ENCODE data around the gene ACSM4.
"Not testable (repeated sequence)": the region's sequence is repeated elsewhere in the genome, so short reads cannot be mapped to it uniquely, and the experiment has no call there.

The ACSM4 gene, protein sequence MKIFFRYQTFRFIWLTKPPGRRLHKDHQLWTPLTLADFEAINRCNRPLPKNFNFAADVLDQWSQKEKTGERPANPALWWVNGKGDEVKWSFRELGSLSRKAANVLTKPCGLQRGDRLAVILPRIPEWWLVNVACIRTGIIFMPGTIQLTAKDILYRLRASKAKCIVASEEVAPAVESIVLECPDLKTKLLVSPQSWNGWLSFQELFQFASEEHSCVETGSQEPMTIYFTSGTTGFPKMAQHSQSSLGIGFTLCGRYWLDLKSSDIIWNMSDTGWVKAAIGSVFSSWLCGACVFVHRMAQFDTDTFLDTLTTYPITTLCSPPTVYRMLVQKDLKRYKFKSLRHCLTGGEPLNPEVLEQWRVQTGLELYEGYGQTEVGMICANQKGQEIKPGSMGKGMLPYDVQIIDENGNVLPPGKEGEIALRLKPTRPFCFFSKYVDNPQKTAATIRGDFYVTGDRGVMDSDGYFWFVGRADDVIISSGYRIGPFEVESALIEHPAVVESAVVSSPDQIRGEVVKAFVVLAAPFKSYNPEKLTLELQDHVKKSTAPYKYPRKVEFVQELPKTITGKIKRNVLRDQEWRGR

DNA sequence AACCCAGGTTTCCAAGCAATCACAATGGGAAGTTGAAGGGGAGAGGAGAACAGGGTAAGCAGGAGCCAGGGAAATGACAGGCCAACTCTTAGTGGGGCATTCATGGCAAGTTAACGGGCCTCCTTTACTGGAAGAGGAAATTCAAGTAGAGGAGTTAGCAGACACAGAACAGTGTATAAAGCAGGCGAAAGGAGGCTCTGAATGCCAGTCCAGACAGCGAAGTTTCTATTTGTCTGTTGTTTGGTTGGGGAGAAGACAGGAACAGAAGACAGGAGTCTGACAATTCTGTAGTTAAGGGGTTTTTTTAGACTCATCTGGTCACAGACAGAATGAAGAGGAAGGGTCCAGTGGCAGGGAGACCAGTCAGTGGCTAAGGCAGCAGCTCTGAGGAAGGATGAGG lies at the start of gene ACSM4:
TSS of gene ACSM4 (plus strand) at position 301 of the 400 bp plus-strand sequence. CDS start 260 bp downstream, outside the sequence.
- intact Hi-C loops (cut with DNase I), result no loop called here
- no peak for DNase-seq

DNA sequence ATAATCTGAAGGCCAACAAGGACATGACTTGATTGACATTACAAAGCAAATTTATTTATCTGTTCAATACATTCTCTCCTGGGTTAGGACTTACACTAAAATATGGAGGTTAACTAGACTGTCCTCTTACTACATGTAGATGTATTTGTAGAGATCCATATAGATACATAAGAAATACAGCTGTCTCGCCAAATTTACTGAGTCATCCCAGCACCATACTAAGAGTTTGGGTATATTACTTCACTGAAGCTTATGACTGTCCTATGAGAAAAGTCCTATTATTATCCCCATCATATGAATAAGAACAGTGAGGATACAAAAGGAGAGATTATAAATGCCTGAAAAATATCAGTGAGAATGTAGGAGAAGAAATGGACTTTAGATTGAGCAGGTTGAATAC lies 44.8 kb upstream of the ACSM4 start:
- intact Hi-C loops (cut with DNase I), result no loop called here

DNA sequence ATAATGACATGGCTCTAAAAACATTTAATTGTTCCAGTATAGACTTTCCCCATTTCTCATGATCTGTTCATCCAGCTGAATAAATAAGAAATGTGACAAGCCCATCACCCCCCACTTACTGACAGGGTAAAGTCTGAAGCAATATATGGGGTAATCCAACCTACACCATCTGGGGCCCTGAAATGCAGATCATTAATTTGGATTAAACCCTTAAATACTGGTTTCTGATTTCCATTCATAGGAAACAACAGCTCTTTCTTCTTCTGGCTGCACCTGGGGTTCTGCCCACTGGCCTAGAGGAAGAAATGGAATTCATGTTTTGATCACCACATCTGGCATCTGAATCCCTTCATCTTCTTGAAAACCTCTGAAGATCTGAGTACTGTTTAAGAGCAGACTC lies 39.3 kb upstream of the ACSM4 start:
- DNase-seq, result no peak
- intact Hi-C loops (cut with DNase I), result no loop called here

More for the DNA sequence above, 44.8 kb upstream of the ACSM4 start:
- no peak for DNase-seq

DNA sequence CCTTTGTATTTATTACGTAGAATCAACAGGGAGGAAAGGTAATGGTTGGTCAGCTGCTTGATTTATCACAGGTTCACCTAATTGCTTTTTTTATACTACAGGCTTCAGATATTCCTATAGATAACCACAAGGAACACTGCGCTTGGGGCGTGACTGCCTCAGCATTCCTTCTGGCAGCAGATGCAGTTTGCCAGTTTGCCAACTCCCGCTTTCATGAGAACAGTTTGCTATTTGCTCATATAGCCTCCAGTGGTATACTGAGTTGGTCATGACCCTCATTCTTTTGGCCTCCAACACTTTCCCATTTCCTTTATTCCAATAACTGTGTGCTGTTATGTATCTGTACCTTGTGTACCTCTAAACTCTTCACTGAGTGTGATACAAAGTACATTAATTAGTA lies 38.6 kb upstream of the ACSM4 start:
- intact Hi-C loops (cut with DNase I), result no loop called here
- no peak for DNase-seq

DNA sequence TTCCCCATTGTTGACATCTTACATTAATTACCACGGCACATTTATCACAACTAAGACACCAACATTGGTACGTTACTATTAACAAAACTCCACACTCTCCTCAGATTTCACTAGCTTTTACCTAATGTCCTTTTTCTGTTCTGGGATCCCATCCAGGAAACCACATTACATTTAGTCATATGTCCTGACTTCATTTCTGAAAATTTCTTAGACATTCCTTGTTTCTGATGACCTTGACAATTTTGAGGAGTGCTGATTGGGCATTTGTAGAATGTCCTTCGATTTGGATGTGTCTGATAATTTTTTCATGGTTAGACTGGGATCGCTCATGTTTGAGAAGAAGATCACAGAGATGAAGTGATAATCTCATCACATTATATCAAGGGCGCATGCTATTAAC lies 34.6 kb upstream of the ACSM4 start:
- DNase-seq, result no peak
- intact Hi-C loops (cut with DNase I), result no loop called here

DNA sequence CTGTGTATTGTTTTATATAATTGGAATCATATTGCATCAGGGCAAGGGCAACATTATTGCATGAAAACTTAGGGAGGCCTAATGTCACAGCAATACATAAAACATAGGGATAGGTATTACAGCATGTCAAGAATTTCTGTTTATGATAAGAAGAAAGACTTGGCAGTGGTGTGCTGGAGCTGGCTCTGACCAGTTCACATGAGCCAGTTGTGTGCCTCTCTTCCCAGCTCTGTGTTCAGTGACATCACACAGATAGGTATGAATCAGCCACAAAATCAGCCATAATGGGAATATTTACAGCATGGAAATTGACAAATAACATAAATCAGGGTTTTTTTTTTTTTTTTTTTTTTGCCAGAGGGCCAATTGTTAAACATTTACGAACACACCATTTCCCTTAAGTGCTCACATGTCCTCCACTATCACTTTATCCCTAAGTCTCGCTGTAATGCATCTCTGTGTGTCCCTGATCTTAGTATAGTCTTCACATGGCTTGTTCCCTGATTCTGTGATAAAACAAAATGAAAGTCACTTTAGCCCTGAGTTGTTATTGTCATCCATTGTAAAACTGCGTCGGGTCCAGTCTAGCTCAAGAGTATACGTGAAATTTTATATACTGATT lies 31.9 kb upstream of the ACSM4 start:
- intact Hi-C loops (cut with DNase I), result no loop called here
- DNase-seq, result no peak

DNA sequence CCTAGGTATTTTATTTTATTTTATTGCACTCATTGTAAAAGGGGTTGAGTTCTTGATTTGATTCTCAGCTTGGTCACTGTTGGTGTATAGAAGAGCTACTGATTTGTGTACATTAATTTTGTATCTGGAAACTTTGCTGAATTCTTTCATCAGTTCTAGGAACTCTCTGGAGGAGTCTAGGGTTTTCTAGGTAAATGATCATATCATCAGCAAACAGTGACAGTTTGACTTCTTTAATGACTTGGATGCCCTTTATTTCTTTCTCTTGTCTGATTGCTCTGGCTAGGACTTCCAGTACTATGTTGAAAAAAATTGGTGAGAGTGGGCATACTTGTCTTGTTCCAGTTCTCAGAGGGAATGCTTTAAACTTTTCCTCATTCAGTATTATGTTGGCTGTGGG lies 28.4 kb upstream of the ACSM4 start:
- intact Hi-C loops (cut with DNase I); DNase-seq: not testable (repeated sequence)

DNA sequence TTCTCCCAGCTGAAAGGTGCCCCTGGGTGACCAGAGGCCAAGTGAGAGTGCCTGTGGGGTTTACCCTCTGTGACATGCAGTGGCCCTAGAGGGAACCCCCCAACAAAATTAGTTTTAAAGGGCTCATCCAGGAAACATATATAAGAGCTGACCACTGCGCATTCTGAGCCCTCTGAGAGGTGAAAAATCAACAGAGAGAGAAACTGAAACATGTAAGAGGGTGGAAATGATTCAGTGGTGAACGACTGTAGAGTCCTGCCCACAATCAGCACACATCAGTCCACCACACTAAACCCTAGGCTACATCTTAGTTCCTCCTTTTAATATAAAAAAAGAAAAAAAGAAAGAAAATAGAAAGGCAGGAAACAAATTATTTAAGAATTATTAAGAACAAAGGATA lies 21.0 kb upstream of the ACSM4 start:
- intact Hi-C loops (cut with DNase I), result no loop called here
- DNase-seq, result no peak

DNA sequence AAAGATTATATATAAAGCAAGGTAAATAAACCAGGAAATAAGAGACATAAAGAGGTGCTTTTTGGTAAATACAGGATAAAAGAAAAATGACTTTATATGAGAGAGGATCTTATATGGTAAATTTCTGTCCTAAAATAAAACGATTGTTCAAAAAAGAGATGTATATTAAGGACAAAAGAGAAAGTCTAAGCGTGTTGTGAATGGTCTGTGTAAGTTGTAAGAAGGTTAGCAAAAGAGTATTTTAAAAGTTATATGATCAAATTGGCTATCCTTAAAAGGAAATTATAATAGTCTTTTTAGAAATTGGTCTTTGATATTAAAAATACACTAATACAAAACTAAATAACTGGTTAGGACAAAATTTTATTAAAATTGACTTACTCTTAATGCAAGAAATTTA lies 14.1 kb upstream of the ACSM4 start:
- no peak for DNase-seq
- intact Hi-C loops (cut with DNase I), result no loop called here

DNA sequence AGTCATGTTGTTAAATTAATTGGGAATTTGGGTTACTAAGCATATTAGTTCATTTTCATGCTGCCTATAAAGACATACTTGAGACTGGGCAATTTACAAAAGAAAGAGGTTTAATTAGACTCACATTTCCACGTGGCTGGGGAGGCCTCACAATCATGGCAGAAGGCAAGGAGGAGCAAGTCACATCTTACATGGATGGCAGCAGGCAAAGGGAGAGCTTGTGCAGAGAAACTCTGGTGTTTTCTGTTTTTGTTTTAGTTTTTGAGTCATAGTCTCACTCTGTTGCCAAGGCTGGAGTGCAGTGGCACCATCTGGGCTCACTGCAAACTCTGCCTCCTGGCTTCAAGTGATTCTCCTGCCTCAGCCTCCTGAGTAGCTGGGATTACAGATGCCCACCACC lies 13.3 kb upstream of the ACSM4 start:
- DNase-seq; intact Hi-C loops (cut with DNase I): not testable (repeated sequence)

DNA sequence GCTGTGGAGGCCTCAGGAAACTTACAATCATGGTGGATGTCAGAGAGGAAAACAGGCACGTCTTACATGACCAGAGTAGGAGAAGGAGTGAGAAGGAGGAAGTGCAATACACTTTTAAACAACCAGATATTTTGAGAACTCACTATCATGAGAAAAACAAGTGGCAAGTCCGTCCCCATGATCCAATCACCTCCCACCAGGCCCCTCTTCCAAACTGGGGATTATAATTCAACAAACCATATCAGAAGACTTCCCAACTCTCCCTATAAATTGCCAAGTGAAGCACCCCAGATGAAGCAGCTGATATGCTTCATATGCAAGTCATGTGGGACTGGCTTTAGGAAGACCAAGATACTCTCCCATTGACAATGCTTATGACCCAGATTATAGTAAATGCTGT lies 11.6 kb upstream of the ACSM4 start:
- intact Hi-C loops (cut with DNase I), result no loop called here
- DNase-seq, result no peak

DNA sequence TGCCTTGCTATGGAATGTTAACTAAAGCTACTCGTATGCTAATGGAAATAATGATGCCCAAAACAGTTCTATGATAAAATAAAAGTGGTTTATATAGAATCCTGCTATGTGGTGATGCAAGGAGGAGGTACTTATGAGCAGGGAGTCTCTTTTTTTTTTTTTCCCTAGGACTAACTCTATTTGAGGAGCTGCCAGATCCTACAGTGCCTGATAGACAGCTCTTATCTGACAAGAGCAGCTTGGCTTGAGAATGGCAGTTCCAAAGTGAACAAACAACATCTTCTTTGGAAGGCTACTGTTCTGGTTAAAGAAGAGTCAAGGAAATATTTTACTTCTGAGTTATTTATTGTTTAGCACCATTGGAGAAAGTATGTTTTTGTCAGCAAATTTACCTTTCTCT lies 10.2 kb upstream of the ACSM4 start:
- no peak for DNase-seq
- intact Hi-C loops (cut with DNase I), result no loop called here

DNA sequence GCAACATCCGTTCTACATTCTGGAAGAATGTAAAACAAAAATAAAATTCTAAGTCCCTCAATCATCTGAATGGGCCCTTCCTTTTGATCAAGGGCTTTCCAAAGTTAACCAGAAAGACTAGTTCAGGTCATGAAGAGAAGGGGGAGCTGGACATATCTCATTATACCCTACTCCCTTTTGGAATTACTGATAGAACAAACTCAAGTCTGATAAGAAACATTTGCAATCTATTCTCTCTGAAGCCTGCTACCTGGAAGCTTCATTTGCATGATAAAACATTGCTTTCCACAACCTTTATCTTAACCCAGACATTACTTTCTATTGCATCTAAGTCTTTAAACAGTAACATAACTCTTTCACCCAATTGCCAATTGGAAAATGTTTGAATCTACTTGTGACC lies 8.3 kb upstream of the ACSM4 start:
- no peak for DNase-seq
- intact Hi-C loops (cut with DNase I), result no loop called here

DNA sequence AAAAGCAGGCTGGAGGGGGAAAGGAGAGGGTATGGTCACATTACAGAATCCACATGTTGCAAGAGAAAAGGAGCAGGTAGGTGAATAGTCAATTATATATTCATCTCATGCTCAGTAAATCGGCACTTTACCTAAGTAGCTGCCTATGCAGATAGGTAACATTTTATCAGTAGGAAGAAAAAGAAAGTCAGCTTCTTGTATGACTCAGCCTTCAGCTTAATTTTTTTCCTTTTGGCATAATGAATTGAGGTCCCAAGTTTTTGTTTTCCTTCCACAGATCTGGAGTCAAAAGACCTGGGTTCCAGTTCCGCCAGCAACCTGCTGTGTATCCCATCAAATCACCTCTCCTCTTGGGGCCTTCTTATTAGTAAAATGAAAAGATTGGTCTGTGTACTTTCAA lies 6.0 kb upstream of the ACSM4 start:
- no peak for DNase-seq
- intact Hi-C loops (cut with DNase I), result no loop called here

DNA sequence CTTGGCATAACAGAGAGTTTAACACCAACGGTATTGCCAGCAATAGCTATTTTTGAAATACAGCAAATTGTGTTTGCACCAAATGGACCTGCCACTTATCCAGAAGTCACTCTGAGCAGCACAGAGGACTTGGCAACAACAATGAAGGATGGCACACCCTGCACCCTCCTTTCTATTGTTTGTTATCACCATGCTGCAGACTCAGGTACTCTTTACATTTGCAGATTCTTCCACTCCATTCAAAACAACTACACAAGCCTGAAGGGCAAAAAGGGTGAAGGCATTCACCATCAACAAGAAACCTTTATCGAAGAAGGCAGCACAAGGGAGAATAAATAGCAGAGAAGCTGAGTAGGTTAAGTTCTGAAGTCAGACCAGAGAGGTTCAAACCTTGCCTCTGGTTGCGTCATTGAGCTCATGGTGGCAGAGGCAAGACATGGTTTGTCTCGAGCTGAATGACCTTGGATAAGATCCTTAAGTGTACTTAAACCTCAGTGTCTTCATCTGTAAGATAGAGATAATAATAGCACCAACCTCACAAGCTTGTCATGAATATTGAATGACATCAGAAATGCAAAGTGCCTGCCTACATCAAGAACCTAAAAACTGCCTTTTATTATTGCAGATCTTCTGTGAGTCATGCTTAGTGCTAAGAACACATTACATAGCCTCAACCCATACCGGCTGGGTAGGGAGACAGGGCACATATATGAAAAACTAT lies 1.4 kb upstream of the ACSM4 start:
- no peak for DNase-seq
- intact Hi-C loops (cut with DNase I), result no loop called here

DNA sequence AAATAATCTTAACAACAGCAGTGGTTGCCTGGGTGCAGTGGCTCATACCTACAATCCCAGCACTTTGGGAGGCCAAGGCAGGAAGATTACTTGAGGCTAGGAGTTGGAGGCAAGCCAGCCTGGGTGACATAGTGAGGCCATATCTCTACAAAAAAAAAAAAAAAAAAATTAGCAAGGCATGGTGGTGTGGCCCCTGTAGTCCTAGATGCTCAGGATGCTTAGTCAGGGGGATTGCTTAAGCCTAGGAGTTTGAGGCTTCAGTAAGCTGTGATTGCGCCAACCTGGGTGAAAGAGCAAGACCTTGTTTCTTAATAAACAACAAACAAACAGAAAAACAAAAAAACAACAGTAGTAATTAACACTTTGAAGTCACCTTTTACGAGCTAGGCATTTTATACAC lies 642 bp upstream of the ACSM4 start:
- no peak for DNase-seq
- intact Hi-C loops (cut with DNase I), result no loop called here

DNA sequence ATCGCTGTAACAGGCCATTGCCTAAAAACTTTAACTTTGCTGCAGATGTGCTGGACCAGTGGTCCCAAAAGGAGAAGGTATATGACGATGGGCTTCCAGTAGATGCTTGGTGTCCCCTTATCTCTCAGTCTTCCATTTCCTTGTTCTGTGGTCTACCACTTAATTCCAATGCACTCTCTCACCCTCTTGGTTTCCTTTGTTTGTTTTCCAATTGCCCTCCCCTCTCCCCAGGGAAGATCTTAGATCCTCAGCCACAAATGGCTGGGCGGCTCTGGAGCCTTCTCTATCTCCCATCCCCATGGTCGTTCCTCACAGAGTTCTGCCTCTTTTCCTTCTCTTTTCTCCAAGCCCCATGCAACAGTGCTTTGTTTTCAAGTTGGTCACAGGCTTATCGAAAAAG lies 584 bp downstream of the ACSM4 start:
- intact Hi-C loops (cut with DNase I), result no loop called here

DNA sequence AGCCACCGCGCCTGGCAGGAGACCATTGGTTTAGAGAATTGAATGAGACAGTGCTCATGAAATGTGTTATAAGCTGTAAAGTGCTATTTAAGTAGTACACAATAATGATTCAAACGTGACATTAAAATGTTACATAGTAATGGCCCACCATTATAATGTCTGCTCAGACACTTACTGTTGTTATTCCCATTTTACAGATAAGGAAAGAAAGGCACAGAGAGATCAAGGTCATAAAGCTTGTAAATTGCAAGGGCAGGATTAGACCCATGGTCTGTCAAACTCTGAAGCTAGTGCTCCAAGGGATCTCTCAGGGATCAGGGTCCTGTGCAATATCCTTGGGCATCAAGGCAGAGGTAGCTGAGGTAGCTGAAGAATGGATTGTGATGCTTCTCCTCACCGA lies 6.2 kb downstream of the ACSM4 start:
- intact Hi-C loops (cut with DNase I), result no loop called here
- DNase-seq, result no peak

More for the DNA sequence above, 584 bp downstream of the ACSM4 start:
- DNase-seq, result no peak

DNA sequence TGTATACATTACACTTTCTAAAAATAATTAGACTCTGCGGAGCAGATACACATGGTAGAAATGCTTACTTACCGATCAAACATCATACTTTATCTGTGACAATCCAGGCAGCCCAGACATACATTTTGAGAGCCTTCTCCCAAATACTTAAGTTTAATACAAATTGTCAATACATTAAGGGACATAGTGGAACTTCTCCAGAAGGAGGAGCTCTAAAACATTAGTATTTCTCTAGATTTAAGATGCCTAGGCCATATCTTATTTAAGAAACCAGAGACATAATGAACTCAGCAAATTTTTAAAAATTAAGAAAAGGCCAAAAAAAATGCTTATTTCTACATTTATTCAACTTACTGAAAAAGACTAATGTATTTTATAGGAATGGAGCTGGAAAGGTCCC lies 16.1 kb downstream of the ACSM4 start:
- DNase-seq, result no peak
- intact Hi-C loops (cut with DNase I), result no loop called here

DNA sequence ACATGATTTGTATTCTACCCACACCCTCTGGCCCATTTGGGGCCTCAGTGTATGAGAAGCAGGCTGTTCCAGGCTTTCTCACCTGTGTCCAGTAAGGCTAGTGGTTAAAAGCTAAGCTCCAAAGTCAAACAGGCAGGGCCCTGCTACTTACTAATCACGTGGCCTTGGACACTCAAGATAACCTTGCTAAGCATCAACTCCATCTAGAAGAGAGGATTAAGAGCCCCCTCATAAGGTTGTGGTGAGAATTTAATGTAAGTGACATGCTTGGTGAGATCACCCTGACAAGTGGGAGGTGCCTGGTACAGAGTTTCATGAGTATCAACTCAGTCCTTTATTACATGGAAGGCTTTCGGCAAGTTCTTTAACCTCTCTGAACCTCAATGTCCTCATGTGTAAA lies 17.8 kb downstream of the ACSM4 start:
- intact Hi-C loops (cut with DNase I), result no loop called here
- DNase-seq, result no peak

DNA sequence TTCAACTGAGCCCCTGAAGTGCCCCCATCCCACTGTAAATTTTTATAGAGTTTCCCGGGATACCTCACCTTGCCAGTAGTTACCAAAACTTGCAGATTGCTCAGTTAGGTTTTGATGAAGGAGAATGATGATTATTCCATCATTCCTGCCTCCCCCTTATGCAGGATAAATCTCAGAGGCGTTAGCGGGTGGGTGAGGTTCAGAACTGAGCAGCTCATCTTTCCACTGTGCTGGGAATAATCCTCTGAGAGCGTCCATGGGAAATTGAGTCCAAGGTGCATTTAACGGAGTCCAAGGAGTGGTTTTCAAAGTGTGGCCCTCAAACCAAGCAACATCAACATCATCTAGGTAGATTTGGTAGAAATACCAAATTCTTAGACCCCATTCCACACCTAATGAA lies 18.7 kb downstream of the ACSM4 start:
- no peak for DNase-seq
- intact Hi-C loops (cut with DNase I), result no loop called here

Measured in posterior cingulate gyrus (tissue), 11 donors.